HG03378 (cell line): ENCODE measurements around the gene ECI1.

Experiments used
- ATAC-seq: cut with Tn5 transposase; IDR thresholded peaks from one replicate; pipeline ENCODE4 v1.9.1; 2021; ENCODE audit warnings: mild to moderate bottlenecking, moderate library complexity; ENCODE audit not compliant: unreplicated experiment

Gene ECI1

GRCh38 chr16:2251296-2252111 is at the start of gene ECI1:
ECI1 (minus strand) TSS chr16:2251587; CDS start chr16:2251566, 21 bp downstream.
- peak; percentile 63 for ATAC-seq

- no peak for ATAC-seq
Observed at GRCh38 chr16:2299915-2300192, 48.5 kb upstream of the ECI1 start.

- ATAC-seq: no peak
Observed at GRCh38 chr16:2299121-2299914, 47.9 kb upstream of the ECI1 start.

- no peak for ATAC-seq
Observed at GRCh38 chr16:2298621-2299020, 47.2 kb upstream of the ECI1 start.

GRCh38 chr16:2297506-2297860 is 46.1 kb upstream of the ECI1 start:
- ATAC-seq: no peak

GRCh38 chr16:2296661-2297505 is 45.5 kb upstream of the ECI1 start:
- no peak for ATAC-seq

GRCh38 chr16:2295056-2295798 is 43.8 kb upstream of the ECI1 start:
- no peak for ATAC-seq

- ATAC-seq: no peak
Observed at GRCh38 chr16:2292221-2292620, 40.8 kb upstream of the ECI1 start.

GRCh38 chr16:2289282-2289681 is 37.9 kb upstream of the ECI1 start:
- ATAC-seq: no peak

- ATAC-seq: no peak
Observed at GRCh38 chr16:2288726-2289125, 37.3 kb upstream of the ECI1 start.

GRCh38 chr16:2287916-2288547 is 36.6 kb upstream of the ECI1 start:
- ATAC-seq: no peak

GRCh38 chr16:2286550-2286949 is 35.2 kb upstream of the ECI1 start:
- ATAC-seq: no peak

GRCh38 chr16:2285731-2286191 is 34.4 kb upstream of the ECI1 start:
- no peak for ATAC-seq

- no peak for ATAC-seq
Observed at GRCh38 chr16:2284797-2285576, 33.6 kb upstream of the ECI1 start.

GRCh38 chr16:2284001-2284770 is 32.8 kb upstream of the ECI1 start:
- no peak for ATAC-seq

GRCh38 chr16:2282866-2283555 is 31.6 kb upstream of the ECI1 start:
- no peak for ATAC-seq

GRCh38 chr16:2282262-2282661 is 30.9 kb upstream of the ECI1 start:
- no peak for ATAC-seq

GRCh38 chr16:2280981-2281542 is 29.7 kb upstream of the ECI1 start:
- no peak for ATAC-seq
